GM04504 (cell line): Measurements from ENCODE around the gene MMP2.

Source experiments
- DNase-seq: peaks from one replicate; pipeline ENCODE4 v3.0.0-alpha.2; 2012; ENCODE audit warnings: low read depth

MMP2 gene

DNA sequence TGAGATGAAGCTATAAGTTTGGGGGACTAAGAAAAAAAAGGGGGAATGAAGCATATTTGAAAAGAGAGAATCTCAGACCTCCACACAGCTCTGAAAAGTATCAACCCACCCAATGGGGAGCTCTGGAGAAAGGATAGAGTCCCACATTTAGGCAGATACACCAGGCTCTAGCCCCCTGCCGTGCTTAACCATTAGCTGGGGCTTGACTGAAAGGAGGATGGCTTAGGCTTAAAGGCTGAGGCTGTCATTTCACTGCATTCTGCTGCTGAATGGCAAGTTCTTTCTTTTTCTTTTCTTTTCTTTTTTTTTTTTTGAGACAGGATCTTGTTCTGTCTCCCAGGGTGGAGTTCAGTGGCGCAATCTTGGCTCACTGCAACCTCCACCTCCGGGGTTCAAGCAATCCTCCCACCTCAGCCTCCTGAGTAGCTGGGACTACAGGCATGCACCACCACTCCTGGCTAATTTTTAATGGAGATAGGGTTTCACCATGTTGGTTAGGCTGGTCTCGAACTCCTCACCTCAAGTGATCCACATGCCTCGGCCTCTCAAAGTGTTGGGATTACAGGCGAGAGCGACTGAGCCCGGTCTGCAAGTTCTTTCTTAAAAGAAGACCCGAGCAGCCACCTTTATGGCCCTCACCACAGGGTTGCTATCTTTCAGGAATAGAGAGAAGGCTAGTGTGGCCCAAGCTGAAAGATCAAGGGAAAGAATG, 9.0 kb upstream of the MMP2 start:
- no peak for DNase-seq

DNA sequence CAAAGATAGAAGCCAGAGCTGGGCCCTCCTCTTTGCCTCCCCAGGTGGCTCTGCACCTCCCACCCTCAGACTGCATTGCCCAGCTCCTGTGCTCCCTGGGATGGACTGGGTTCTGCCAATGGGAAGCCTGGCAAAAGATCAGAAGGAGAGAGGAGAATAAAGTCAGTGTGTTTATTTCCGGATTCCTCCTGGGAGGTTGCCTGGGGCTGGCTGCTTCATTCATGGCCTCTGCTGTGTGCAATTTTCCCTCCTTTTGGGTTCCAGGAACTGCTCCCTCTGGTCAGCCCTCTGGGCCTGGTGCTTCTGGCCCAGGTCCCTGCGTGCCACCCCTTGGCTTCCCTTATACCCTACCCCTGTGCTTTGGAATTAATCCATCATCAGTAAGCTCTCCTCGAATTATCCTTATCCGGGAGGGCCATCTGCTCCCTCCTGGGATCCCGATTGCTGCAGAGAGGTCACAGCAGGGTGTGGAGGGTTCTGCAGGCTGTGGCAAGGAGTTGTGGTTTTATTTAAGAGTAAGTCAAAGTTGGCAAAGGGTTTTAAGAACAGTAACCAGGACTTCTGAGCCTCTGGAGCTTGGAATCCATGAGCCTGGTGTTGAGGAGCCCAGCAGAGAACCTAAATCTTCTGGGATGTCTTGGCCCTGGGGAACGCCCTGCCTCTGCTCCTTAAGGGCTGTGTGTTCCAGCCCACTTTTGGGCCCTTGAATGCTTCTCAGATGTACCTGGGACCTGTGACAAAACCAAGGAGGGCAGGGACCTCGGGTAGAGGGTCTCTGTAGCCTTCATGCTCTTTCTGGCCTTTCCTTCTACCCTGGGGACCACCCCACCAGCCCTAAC, 8.2 kb upstream of the MMP2 start:
- no peak for DNase-seq

DNA sequence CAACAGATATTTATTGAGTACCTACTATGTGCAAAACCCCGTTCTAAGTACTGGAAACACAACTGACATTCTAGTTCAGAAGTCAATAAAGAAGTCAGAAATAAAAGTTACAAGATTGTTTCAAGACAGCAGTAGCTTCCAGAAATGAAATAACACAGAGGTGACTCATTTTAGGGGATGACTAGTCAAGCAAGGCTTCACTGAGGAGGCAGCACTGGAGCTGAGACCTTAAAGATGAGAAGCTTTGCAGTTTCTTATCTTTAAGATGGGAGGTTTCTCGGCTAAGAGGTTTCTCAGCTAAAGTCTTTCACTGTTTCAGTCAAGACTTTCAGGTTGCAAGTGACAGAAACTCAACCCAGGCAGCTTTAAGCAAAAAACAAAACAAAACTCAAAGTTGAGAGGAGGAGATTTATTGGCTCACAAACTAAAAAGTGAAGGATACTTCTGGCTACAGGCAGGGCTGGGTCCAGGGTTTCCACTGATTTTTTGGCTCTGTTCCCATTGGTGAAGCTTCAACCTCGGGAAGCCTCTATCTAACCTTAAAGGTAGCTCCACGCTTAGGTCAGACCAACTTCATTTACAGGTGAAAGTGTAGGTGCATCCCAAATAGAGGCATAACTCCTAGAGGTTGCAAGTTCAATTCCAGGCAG, 7.4 kb upstream of the MMP2 start:
- peak; percentile 71 for DNase-seq

DNA sequence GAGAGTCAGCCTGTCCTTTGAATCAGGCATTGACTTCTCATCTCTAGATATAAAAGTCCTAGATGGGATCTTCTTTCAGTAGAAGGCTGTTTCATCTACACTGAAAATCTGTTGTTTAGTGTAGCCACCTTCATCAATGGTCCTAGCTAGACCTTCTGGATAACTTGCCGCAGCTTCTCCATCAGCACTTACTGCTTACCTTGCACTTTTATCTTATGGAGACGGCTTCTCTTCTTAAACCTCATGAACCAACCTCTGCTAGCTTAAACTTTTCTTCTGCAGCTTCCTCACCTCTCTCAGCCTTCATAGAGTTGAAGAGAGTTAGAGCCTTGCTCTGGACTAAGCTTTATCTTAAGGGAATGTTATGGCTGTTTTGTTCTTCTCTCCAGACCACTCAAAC, 5.4 kb upstream of the MMP2 start:
- DNase-seq = no peak

DNA sequence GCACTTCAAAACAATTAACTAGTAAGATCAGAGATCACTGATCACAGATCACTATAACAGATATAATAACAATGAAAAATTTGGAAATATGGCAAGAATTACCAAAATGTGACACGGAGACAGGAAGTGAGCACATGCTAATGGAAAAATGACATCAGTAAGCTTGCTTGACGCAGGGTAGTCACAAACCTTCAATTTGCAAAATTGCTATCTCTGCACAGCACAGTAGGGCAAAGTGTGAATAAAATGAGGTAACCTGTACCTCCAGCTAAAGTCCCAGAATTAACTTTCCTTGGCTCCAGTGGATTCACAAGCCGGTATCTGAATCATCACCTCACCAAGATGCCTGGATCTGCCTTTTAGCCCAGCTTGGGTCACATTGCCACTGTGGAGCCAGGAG, 4.2 kb upstream of the MMP2 start:
- no peak for DNase-seq

DNA sequence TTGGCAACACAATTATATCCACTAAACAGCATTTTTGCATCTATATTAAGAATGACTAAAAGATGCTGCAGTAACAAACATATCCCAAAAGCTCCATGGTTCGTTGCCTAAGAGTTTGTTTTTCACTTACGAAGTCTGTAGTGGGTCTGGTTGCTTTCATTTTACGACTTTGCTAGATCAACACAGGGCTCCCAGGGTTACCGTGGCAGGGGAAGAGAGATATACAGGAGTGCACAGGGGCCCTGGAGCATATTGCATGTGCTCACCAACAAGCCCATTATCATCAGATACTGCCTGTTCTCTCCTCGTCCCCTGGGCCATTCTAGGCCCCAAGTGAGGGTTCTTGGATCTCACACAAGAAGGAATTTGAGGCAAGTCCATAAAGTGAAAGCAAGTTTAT, 3.1 kb upstream of the MMP2 start:
- no peak for DNase-seq

DNA sequence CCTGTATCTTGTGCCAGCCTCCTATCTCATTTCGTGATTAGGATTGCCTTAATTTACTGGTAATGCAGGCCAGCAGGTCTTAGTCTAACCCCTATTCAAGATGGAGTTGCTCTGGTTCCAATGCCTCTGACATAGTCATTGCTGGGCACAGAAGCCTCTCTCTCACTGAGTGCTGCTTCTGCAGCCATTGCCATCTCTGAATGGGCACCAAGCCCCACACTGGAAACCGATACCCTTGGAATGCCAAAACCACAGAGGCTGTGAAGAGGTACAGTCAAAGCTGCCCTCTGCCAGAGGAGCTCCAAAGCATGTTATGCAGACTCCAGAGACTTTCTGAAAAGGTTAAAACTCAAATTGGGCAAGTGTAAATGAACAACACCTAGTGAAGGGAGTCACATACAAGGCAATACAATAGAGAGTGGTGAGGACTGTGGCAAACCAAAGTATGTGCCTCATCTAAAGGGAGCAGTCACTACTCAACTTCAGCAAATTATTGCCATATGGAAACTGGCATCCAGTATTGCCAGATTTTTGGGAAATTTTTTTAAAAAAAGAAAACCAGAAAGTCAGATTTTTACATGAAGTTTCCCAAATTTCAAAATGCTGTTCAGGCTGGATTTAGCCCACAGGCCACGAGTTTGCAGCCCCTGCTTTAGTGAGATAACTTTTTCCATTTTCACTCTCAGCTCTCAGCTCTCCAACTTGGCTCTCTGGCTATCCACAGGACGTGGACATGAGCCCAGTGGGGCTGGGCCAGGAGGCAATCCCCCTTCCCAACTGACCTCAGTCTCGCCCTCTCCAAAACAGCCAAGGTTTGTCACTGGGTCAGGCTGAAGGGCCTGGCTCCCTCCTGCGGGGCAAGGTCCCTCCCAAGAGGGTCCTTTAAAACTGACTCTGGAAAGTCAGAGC, 2.1 kb upstream of the MMP2 start:
- DNase-seq = no peak

DNA sequence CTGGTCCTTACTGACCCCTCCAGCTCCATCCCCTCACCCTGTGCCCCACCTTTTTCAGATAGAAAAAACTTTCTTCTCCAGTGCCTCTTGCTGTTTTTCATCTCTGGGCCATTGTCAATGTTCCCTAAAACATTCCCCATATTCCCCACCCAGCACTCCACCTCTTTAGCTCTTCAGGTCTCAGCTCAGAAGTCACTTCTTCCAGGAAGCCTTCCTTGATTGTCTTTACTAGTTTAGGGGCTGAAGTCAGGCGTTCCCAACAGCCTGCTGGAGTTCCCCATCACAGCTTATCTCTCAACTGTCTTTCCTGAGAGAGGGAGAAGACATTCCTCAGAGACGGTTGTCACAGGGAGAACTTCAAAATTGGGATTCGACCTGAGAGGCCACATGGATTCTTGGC, 1.3 kb upstream of the MMP2 start:
- no peak for DNase-seq

DNA sequence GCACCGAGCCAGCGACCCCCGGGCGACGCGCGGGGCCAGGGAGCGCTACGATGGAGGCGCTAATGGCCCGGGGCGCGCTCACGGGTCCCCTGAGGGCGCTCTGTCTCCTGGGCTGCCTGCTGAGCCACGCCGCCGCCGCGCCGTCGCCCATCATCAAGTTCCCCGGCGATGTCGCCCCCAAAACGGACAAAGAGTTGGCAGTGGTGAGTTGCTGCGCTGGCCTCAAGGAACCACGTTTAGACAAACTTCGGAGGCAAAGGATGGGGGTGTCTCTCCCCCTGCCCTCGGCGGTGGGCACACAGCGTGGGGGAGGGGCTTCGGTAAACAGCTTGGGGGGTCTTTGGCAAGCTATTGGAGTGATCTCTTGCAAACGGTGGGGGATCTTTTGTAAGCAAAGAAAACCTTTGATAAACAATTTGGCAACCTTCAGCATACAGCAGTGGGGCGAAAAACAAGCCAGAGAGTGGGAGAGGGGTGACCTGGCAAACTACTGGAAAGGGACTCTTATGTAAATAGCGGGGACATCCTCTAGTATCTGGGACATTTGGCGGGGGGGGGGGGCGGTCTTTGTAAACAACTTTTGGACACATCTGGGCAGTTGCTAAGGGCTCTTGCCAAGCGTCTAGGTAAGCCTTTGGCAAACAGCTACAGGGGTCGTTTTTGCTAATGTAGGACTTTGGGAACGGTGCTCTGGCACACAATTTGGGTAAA, 587 bp downstream of the MMP2 start:
- DNase-seq = no peak

DNA sequence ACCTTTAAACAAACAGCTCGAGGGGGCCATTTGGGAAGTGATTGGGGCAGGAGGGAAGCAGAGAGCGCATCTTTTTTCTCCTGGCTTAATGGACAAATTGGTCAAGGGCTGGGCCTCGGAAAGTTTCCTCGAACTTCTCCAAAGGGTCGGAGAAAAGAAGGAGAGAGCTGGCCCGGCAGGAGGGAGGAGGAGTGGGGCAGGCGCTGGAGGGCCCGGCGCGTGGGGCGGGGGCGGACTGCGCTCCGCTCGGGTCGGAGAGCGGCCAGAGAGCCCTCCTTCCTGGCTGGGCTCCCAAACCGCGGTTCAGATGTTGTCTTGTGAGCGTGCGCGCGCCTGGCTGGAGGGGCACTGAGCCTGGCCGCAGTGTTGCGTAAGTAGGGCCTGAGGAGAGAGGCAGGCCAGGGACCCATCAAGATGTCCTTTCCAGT, 1.2 kb downstream of the MMP2 start:
- peak; percentile 89 for DNase-seq

DNA sequence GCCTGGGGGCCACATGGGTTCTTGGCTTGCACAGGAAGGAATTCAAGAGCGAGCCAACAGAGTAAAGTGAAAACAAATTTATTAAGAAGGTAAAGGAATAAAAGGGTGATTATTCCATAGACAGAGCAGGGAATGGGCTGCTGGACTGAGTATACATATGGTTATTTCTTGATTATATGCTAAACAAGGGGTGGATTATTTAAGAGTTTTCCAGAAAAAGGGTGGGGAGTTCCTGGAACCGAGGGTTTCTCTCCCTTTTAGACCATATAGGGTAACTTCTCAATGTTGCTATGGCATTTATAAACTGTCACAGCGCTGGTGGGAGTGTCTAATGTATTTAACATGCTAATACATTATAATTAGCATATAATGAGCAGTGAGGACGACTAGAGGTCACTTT, 2.0 kb downstream of the MMP2 start:
- no peak for DNase-seq

DNA sequence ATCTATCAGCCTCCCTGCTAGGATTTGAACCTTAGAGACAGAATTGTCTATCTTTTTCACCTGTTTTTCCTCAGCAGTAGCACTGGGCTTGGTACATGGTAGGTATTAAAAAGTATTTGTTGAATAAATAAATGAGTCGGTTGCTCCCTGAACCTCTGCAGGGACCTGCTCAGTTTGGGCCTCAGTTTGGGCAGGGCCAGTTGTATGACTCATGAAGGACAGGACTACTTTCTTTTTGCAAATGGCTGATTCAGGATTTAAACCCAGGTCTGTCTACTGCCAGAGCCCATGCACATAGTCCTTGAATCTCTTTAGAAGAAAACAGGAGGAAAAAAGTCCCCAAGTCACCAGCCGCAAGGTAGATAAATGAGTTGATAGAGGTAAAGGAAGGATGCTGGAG, 3.1 kb downstream of the MMP2 start:
- DNase-seq = no peak

DNA sequence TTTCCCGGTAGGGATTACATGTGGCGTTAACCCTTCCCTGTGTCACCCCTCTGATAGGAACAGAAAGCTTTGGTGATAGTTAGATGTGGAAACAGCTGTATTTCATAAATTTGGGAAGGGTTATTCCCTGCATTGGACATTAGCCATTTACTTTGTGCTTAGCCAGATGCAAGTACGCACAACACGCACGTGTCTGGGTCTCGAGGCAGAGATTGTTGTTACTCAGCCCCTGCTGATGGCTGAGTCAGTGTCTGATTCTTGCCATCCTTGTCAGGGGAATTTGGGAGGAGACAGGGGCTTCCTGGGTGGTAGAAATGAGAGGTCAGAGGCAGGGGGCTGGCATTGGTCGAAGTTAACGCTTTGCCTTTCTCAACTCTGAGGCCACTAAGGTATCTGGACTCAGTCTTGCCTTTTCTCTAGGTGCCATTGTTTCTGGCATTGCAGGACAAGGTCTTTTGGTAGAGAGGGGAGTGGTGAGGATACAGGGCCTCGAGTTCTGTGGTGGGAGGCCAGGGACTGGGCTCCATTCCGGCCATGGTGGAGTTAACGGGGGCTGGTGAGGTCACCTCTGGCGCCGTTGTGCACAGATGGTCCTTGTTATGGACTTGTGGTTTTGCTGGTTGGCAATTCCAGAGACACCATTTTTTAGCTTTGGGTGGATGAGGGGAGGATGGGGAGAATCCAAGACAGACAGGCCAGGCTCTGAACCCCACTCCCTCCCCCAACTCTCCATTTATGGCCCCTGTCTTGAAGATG, 8.2 kb downstream of the MMP2 start:
- peak; percentile 93 for DNase-seq

DNA sequence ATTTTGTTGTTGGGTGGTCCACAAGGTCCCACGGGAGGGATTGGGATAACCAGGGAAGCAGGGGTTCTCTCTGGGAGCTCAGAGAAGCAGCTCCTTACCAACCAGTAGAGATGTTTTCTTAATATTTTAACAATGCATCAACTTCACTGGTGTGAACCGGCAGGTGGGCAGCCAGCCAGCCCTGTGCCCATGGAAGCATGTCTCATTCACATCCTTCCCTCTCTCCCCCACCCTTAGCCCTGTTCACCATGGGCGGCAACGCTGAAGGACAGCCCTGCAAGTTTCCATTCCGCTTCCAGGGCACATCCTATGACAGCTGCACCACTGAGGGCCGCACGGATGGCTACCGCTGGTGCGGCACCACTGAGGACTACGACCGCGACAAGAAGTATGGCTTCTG, 9.3 kb downstream of the MMP2 start:
- DNase-seq = no peak

DNA sequence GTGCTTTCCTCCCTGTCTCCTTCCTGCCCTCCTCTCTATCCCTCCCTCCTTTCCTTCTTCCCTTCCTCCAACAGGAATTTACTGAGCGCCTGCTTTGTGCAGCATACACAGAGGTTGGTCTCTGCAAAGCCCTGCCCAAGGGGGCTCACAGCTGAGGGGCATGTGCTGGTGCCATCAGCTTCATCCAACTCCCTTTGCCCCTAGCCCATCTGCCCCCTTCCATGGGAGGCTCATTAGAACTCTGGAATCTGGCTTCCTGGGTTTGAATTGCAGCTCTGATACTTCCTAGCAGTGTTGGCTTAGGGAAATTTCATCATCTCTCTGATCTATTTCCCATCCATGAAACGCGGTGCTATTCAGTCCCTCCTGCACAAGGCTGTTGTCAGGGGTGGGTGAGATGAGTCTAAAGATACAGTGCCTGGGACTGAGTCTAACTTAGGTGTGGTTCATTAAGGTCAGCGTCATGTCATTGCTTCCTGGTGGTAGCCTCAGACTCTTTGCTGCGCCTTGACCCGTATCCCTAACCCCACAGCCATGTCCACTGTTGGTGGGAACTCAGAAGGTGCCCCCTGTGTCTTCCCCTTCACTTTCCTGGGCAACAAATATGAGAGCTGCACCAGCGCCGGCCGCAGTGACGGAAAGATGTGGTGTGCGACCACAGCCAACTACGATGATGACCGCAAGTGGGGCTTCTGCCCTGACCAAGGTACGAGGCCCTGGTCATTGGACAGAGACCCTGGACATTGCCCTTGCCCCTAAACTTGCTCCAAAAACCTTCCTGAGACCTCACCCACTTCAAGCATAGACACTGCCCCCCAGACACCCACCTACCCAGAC, 10.3 kb downstream of the MMP2 start:
- DNase-seq = no peak

DNA sequence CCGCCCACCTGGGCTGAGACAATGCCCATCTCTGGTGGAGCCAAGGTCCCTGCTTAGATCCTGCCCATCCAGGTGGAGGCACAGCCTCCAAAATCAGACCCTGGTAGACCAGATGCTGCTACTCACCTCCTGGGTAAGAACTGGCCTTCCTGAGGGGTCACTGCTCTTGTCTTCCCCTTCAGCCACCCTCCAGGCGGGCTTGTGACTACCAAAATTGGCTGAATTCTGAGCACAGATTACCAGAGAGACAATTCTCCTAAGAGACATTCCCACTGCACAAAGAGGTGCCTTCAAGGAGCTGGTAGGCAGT, 10.9 kb downstream of the MMP2 start:
- DNase-seq = no peak

DNA sequence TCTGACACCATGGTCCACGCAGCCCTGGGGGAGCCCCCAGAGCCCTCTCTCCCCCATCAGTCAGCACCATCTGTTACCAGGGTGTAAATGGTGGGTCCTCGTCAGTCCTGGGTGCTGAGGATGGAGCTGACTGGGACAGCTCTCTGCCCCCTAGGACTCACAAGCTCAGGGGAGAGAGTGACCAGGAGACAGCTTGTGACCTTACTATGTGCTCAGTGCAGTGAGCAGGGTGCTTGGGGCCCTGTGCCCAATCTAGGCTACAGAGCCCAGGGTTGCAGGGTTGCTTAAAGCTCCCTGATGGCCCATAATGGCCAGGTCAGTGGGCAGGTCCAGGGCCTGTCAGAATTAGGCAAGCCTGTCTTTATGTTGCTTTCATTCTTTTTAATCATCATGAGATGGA, 11.3 kb downstream of the MMP2 start:
- no peak for DNase-seq

DNA sequence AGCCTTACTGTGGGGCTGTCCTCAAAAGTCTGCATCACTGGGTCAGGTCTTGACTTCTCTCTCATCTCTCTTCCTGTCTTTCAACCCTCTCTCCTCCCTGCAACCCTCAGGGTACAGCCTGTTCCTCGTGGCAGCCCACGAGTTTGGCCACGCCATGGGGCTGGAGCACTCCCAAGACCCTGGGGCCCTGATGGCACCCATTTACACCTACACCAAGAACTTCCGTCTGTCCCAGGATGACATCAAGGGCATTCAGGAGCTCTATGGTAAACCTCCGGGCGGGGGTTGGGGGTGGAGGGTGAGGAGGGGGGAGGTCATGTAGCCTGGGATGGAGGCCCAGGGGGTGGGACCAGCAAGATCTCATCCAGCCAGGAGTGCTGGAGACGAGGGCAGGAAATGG, 12.7 kb downstream of the MMP2 start:
- no peak for DNase-seq

DNA sequence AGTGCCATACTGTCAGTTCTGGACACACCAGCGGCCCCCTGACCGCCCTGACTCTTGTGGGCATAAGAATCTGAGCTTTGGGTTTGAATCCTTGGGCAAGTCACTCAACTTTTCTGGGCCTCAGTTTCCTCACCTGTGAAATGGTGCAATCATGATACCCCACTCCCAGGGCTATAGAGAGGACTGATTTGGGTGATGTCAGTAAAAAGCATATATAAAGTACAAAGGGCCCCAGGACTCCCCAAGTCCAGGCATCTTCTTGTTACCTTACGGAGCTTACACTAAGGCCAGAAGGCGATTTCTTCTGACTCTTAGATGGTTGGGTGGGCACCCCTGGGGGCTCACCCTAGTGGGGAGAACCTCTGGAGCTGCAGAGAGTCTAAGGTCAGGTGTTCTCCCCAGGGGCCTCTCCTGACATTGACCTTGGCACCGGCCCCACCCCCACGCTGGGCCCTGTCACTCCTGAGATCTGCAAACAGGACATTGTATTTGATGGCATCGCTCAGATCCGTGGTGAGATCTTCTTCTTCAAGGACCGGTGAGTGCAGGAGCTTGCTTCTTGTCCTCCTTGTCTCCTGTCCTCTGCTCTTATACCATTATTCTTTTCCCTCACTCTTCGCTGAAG, 13.9 kb downstream of the MMP2 start:
- DNase-seq = no peak
